A549 (cell line): ENCODE measurements around the gene UBE2L5. TPM values are rescaled to one million over a fixed set of nuclear protein-coding genes. Genes with fewer than 3 reads are reported as not detected.

Experiments used
- ATAC-seq, 2 experiments: fragments of 200-7000 bp in 1 of 2; fragments of >200 bp in 1 of 2; cut with Nextera tagmentation in 1 of 2; cut with Tn5 transposase in 1 of 2; 3 replicates each; pipeline versions ENCODE4 v1.8.0 to v1.9.1; 2018 to 2020; ENCODE audit warnings: mild to moderate bottlenecking in 1 of 2, moderate library complexity in 1 of 2
- CTCF ChIA-PET: fragments of 300-600 bp; sonication (Branson Sonifier 250); formaldehyde crosslinking; extraction: SDS; loops from one replicate; lab custom pipeline; 2021; ENCODE audit warnings: antibody characterized with exemption, inconsistent platforms; lab: Yijun Ruan, JAX
- POLR2A ChIA-PET: fragments of 350-600 bp; formaldehyde crosslinking; extraction: SDS; loops from one replicate; lab custom pipeline; 2021; ENCODE audit warnings: antibody characterized with exemption, inconsistent platforms; lab: Yijun Ruan, JAX
- DNase-seq, 2 experiments: peaks; one replicate each; pipeline versions ENCODE4 v3.0.0 to v3.0.0-alpha.2; 2011 to 2016; ENCODE audit warnings: low read depth in 1 of 2, low spot score in 1 of 2
- FAIRE-seq: peaks from 2 replicates; lab custom pipeline; 2011; peaks lifted over from hg19 to GRCh38; lab: Jason Lieb, UNC
- H3K27ac ChIP-seq, 2 experiments: fragments of >200 bp; sonication (Bioruptor Twin); formaldehyde crosslinking; 3 replicates each; pipeline ENCODE4 v1.5.1; 2016 to 2017
- H3K4me1 ChIP-seq: fragments of >200 bp; sonication (Bioruptor Twin); formaldehyde crosslinking; 3 replicates; pipeline ENCODE4 v1.6.1; 2016
- H3K4me2 ChIP-seq: fragments of >200 bp; sonication (Bioruptor Twin); formaldehyde crosslinking; 3 replicates; pipeline ENCODE4 v1.6.1; 2016
- H3K4me3 ChIP-seq: fragments of >200 bp; sonication (Bioruptor Twin); formaldehyde crosslinking; 3 replicates; pipeline ENCODE4 v1.5.1; 2016
- H3K9me3 ChIP-seq: fragments of >200 bp; sonication (Bioruptor Twin); formaldehyde crosslinking; 3 replicates; pipeline ENCODE4 v1.6.1; 2016
- BCL3 ChIP-seq: fragments of >200 bp; sonication (Bioruptor Twin); formaldehyde crosslinking; IDR thresholded peaks from 3 replicates; pipeline ENCODE4 v1.6.1; 2016
- BHLHE40 ChIP-seq: IDR thresholded peaks from 2 replicates; pipeline ENCODE4 v1.6.1; 2012; ENCODE audit warnings: low read depth, low read length, inconsistent platforms
- CBX2 ChIP-seq: fragments of 200-600 bp; sonication (generic); IDR thresholded peaks from 2 replicates; pipeline ENCODE4 v1.6.1; 2016; ENCODE audit warnings: low read depth, mild to moderate bottlenecking, borderline replicate concordance
- CEBPB ChIP-seq, 2 experiments: fragments of >200 bp in 1 of 2; sonication (Bioruptor Twin) in 1 of 2; formaldehyde crosslinking in 1 of 2; IDR thresholded peaks; 2 replicates each; pipeline ENCODE4 v1.6.1; 2012 to 2016
- CTCF ChIP-seq: fragments of >200 bp; sonication (Bioruptor Twin); formaldehyde crosslinking; IDR thresholded peaks from 3 replicates; pipeline ENCODE4 v1.5.1; 2016
- E2F6 ChIP-seq: IDR thresholded peaks from 2 replicates; pipeline ENCODE4 v1.6.1; 2012; ENCODE audit warnings: low read depth, borderline replicate concordance
- EP300 ChIP-seq, 2 experiments: fragments of >200 bp; sonication (Bioruptor Twin); formaldehyde crosslinking; IDR thresholded peaks; 2 replicates in 1 of 2; 3 replicates in 1 of 2; pipeline ENCODE4 v1.6.1; 2016 to 2017
- ESRRA ChIP-seq: fragments of 150-350 bp; IDR thresholded peaks from 2 replicates; pipeline ENCODE4 v1.6.1; 2014; ENCODE audit warnings: mild to moderate bottlenecking, low read length, borderline replicate concordance
- FOXS1 ChIP-seq: fragments of 250-450 bp; sonication (Bioruptor Pico); IDR thresholded peaks from 2 replicates; pipeline ENCODE4 v1.5.0; 2020; ENCODE audit warnings: mild to moderate bottlenecking, moderate library complexity
- HDAC2 ChIP-seq: fragments of 200-600 bp; sonication (generic); IDR thresholded peaks from 2 replicates; pipeline ENCODE4 v1.6.1; 2016
- HES2 ChIP-seq: fragments of >200 bp; sonication (Bioruptor Twin); formaldehyde crosslinking; IDR thresholded peaks from 2 replicates; pipeline ENCODE4 v1.6.1; 2016
- JUN ChIP-seq, 2 experiments: fragments of >200 bp; sonication (Bioruptor Twin); formaldehyde crosslinking; IDR thresholded peaks; 2 replicates in 1 of 2; 3 replicates in 1 of 2; pipeline ENCODE4 v1.6.1; 2016 to 2017
- KDM1A ChIP-seq: fragments of 200-600 bp; sonication (generic); IDR thresholded peaks from 2 replicates; pipeline ENCODE4 v1.6.1; 2016; ENCODE audit warnings: low read depth, mild to moderate bottlenecking
- MAX ChIP-seq: IDR thresholded peaks from 2 replicates; pipeline ENCODE4 v1.6.1; 2012
- NPAS2 ChIP-seq: fragments of 250-450 bp; sonication (Bioruptor Pico); IDR thresholded peaks from 2 replicates; pipeline ENCODE4 v1.8.0; 2022; ENCODE audit warnings: mild to moderate bottlenecking, moderate library complexity, borderline replicate concordance
- PHF8 ChIP-seq: fragments of 200-600 bp; sonication (generic); IDR thresholded peaks from 2 replicates; pipeline ENCODE4 v1.6.1; 2016; ENCODE audit warnings: low read depth, mild to moderate bottlenecking, antibody characterized with exemption, moderate library complexity, borderline replicate concordance
- RCOR1 ChIP-seq: fragments of 150-350 bp; IDR thresholded peaks from 2 replicates; pipeline ENCODE4 v1.6.1; 2014; ENCODE audit warnings: antibody characterized with exemption, low read length, low read depth
- SMC3 ChIP-seq: fragments of >200 bp; sonication (Bioruptor Twin); formaldehyde crosslinking; IDR thresholded peaks from 3 replicates; pipeline ENCODE4 v1.6.1; 2018; ENCODE audit warnings: inconsistent platforms
- TP53 ChIP-seq: fragments of 250-450 bp; sonication (Bioruptor Pico); IDR thresholded peaks from 2 replicates; pipeline ENCODE4 v1.5.0; 2021; ENCODE audit warnings: mild to moderate bottlenecking, moderate library complexity
- USF2 ChIP-seq: fragments of 450-650 bp; IDR thresholded peaks from 2 replicates; pipeline ENCODE4 v1.6.1; 2014; ENCODE audit warnings: antibody characterized with exemption
- WGBS: methylation state at CpG from one replicate; pipeline ENCODE4 v1.1.6; 2017; ENCODE audit errors: missing lambda C conversion rate; 5-methylcytosine and 5-hydroxymethylcytosine counted together
- polyA plus RNA-seq, 4 experiments: library from polyadenylated mRNA; depleted of rRNA in 3 of 4; stranded (reverse); fragments of >200 nt; fragmentation: RNase III in 1 of 4; extraction: RNeasy Plus Mini Kit Qiagen cat#74134 plus additional on column Dnase treatment in 1 of 4; gene quantifications; 2 replicates in 3 of 4; 3 replicates in 1 of 4; pipeline ENCODE4 v1.2.3, GENCODE V29; 2011 to 2017

Gene UBE2L5
- polyA plus RNA-seq, 2 of the 4 experiments (the other 2 are of a cell fraction), result 0.31 TPM; not detected in 1

GRCh38 chr13:30394751-30395191 lies 27.5 kb upstream of the UBE2L5 start:
- CTCF ChIA-PET, result interaction anchor here (0.7 to 3.8 kb wide), 3 partner anchors 8 to 262 kb away, joined by 3 to 10 read pairs (median 3); no protein-coding TSS in a partner anchor
- Histone ChIP-seq H3K9me3 (no peaks in the 10 kb centered on the region), H3K4me2 (peak overlapping the region; percentile 98), H3K4me3 (peak overlapping the region; percentile 55), H3K27ac (peak overlapping the region; percentile 87 to 89)
- DNase-seq (no peak), ATAC-seq (peak in 1 of 2 experiments; percentile 63; a peak in 4 of 6 replicates)
- no peak for TF ChIP-seq HDAC2
- TF ChIP-seq, all 56 proteins: peak for 0
- POLR2A ChIA-PET, result interaction anchor here (0.6 to 3.4 kb wide), 6 partner anchors 12 to 223 kb away, joined by 3 to 16 read pairs (median 4); partner anchors contain the start of genes KATNAL1, UBE2L5 and USPL1
- H3K4me1 ChIP-seq, result peaks cover 11% of the 10 kb centered on the region
- 1% methylated on average over 7 of the region's 7 CpGs for WGBS
- FAIRE-seq, result no peak

GRCh38 chr13:30395192-30396158 lies 26.8 kb upstream of the UBE2L5 start:
- FAIRE-seq, result no peak
- TF ChIP-seq MAX (peak; percentile 76), KDM1A (no peak), BHLHE40 (no peak), HDAC2 (no peak), BCL3 (peak; percentile 64; the same call in 1 of the 3 replicates), CEBPB (IDR thresholded peaks at IDR 0.05) (peak; percentile 57 to 69; a peak in 2 of 4 replicates), TP53 (CRISPR knock-in tag) (no peak), NPAS2 (CRISPR knock-in tag) (peak; percentile 96), RCOR1 (no peak), E2F6 (0 out of 2 replicates have a peak, but pooled peaks have one; percentile 42), HES2 (no peak), SMC3 (0 out of 3 replicates have a peak, but pooled peaks have one; percentile 13), ESRRA (no peak), FOXS1 (CRISPR knock-in tag) (no peak), USF2 (peak; percentile 99), PHF8 (peak; percentile 29; the same call in 1 of the 2 replicates), JUN (IDR thresholded peaks at IDR 0.05) (peak in 1 of 2 experiments; percentile 53; a peak in 1 of 5 replicates), CBX2 (no peak), EP300 (IDR thresholded peaks at IDR 0.05) (peak in 1 of 2 experiments; percentile 21; a peak in 1 of 5 replicates), CTCF (no peak)
- TF ChIP-seq, all 56 proteins: peak for 10
- POLR2A ChIA-PET, result interaction anchor here (0.6 to 3.4 kb wide), 8 partner anchors 11 to 288 kb away, joined by 3 to 16 read pairs (median 4); partner anchors contain the start of genes KATNAL1, UBE2L5 and USPL1
- under 1% methylated on average over 18 of the region's 19 CpGs for WGBS
- Histone ChIP-seq H3K27ac (peak overlapping the region; percentile 87 to 89), H3K4me3 (peak overlapping the region; percentile 55), H3K4me2 (peak overlapping the region; percentile 98), H3K4me1 (peaks cover 11% of the 10 kb centered on the region), H3K9me3 (no peaks in the 10 kb centered on the region)
- ATAC-seq, result peak; percentile 88 to 90
- CTCF ChIA-PET, result interaction anchor here (0.7 to 3.8 kb wide), 2 partner anchors 9 to 263 kb away, joined by 3 to 10 read pairs; no protein-coding TSS in a partner anchor
- DNase-seq, result peak; percentile 53 to 88
